ENCODE data around the gene YBEY. TPM values are rescaled to one million over a fixed set of nuclear protein-coding genes. Genes with fewer than 3 reads are reported as not detected.
A peak's percentile ranks its signal among the peaks of the same experiment; 100 is the strongest.
"Not testable (repeated sequence)": the region's sequence is repeated elsewhere in the genome, so short reads cannot be mapped to it uniquely, and the experiment has no call there.

The YBEY gene, protein sequence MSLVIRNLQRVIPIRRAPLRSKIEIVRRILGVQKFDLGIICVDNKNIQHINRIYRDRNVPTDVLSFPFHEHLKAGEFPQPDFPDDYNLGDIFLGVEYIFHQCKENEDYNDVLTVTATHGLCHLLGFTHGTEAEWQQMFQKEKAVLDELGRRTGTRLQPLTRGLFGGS
- 22.1 TPM for polyA plus RNA-seq
- long read RNA-seq, donor 1, transcript YBEY-206 (5 exons, 744 nt): major isoform, 12 of 23 reads
- long read RNA-seq, donor 1, partial matches to known transcripts: 5 of 23 reads
- long read RNA-seq, donor 1, other reads (novel, unspliced or antisense): 0 of 23 reads
- long read RNA-seq, donor 2, transcript YBEY-206 (5 exons, 744 nt): major isoform, 7 of 28 reads
- long read RNA-seq, donor 2, partial matches to known transcripts: 14 of 28 reads
- long read RNA-seq, donor 2, other reads (novel, unspliced or antisense): 0 of 28 reads
- long read RNA-seq, donor 3, transcript YBEY-206 (5 exons, 744 nt): major isoform, 17 of 35 reads
- long read RNA-seq, donor 3, partial matches to known transcripts: 11 of 35 reads
- long read RNA-seq, donor 3, other reads (novel, unspliced or antisense): 0 of 35 reads
- long read RNA-seq, donor 4, partial matches to known transcripts: 0 of 1 reads
- long read RNA-seq, donor 4, other reads (novel, unspliced or antisense): 0 of 1 reads
- long read RNA-seq, donor 5, transcript YBEY-206 (5 exons, 744 nt): major isoform, 5 of 5 reads
- long read RNA-seq, donor 5, partial matches to known transcripts: 0 of 5 reads
- long read RNA-seq, donor 5, other reads (novel, unspliced or antisense): 0 of 5 reads
- long read RNA-seq, donor 6, transcript YBEY-206 (5 exons, 744 nt): major isoform, 18 of 41 reads
- long read RNA-seq, donor 6, partial matches to known transcripts: 17 of 41 reads
- long read RNA-seq, donor 6, other reads (novel, unspliced or antisense): 0 of 41 reads
- long read RNA-seq, donor 7, transcript YBEY-206 (5 exons, 744 nt): major isoform, 6 of 7 reads
- long read RNA-seq, donor 7, partial matches to known transcripts: 0 of 7 reads
- long read RNA-seq, donor 7, other reads (novel, unspliced or antisense): 0 of 7 reads
- long read RNA-seq, donor 8, transcript YBEY-206 (5 exons, 744 nt): major isoform, 22 of 59 reads
- long read RNA-seq, donor 8, partial matches to known transcripts: 26 of 59 reads
- long read RNA-seq, donor 8, other reads (novel, unspliced or antisense): 0 of 59 reads
- long read RNA-seq, donor 9, transcript YBEY-206 (5 exons, 744 nt): major isoform, 17 of 31 reads
- long read RNA-seq, donor 9, transcript YBEY-201 (5 exons, 1,019 nt): minor isoform, 6 of 31 reads
- long read RNA-seq, donor 9, partial matches to known transcripts: 7 of 31 reads
- long read RNA-seq, donor 9, other reads (novel, unspliced or antisense): 0 of 31 reads
- long read RNA-seq, donor 10, transcript YBEY-206 (5 exons, 744 nt): major isoform, 12 of 13 reads
- long read RNA-seq, donor 10, partial matches to known transcripts: 0 of 13 reads
- long read RNA-seq, donor 10, other reads (novel, unspliced or antisense): 0 of 13 reads
- long read RNA-seq, donor 11, transcript YBEY-206 (5 exons, 744 nt): major isoform, 10 of 24 reads
- long read RNA-seq, donor 11, partial matches to known transcripts: 10 of 24 reads
- long read RNA-seq, donor 11, other reads (novel, unspliced or antisense): 0 of 24 reads

DNA sequence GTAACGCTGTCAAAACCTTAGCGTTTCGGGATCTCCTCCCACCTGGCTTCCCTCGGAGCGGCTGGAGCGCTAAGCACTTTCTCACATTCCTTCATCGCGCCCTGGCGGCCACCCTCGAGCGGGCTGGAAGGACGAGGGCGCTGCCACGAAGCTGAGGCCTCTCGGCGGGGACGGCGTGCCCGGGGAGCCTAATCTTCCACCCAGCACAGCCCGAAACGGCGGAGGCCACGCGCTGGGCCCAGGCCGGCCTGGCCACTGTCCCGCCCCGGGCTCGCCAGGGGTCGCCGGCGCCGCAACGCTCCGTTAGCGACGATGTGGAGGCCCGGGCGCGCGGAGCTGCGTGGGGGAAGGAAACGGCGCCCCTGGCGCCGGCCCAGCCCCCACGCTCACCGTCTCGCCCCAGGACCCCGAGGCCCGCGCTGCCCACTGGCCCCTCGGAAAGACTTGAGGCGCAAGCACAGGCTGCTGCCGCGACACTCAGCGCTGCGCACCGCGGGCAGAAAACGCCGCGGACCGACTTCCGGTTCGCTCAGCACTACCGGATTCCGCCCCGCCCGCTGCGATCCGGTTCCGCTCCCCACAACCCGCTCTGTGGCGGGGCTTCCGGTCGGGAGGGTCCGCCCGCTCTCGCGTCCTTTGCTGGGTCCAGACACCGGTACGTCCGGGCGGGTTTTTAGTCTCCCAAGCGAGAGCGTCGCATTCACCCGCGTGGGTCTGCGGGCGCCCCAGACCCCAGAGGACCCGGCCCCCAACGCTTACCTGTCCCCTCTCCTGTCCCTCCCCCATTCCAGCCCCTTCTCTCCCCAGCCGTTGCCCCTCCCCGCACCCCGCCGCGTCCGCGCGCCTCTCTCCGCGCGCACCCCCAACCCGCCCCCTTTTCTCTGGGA, at the start of gene YBEY:
YBEY (plus strand) TSS at position 582 of the 887 bp plus-strand sequence. CDS start 572 bp downstream, outside the sequence.
- Histone ChIP-seq H3K4me1 (ENCODE audit: control insufficient read depth, insufficient read depth, low read length) (peaks cover 16% of the 10 kb centered on the region), H3K36me3 (ENCODE audit: control insufficient read depth, insufficient read depth, low read length) (peaks cover 30% of the 10 kb centered on the region), H3K27me3 (ENCODE audit: control insufficient read depth, insufficient read depth, low read length) (no peaks in the 10 kb centered on the region), H3K27ac (ENCODE audit: low read length) (peak within 1 kb of the TSS; percentile 95), H3K9me3 (ENCODE audit: control insufficient read depth, low read depth, low read length) (no peaks in the 10 kb centered on the region), H3K4me3 (ENCODE audit: low read length) (peak within 1 kb of the TSS; percentile 72)
- DNase-seq: peak; percentile 88 to 95
- no CpG with 5 or more reads among the region's 105 CpGs for WGBS (ENCODE audit: insufficient coverage, low lambda C conversion rate)

DNA sequence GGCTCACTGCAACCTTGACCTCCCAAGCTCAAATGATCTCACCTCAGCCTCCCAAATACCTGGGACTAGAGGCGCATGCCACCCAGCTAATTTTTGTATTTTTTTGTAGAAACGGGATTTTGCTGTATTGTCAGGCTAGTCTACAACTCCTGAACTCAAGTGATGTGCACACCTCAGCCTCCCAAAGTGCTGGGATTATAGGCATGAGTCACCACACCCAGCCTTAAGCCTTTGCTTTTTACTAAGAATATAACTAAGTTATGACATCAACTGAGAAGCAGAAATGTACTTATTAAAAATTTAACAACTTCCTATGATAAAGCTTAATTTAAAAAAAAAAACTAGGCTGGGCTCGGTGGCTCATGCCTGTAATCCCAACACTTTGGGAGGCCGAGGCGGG, 48.7 kb upstream of the YBEY start:
- Histone ChIP-seq H3K27ac (ENCODE audit: low read length) (no peak overlapping the region), H3K4me1 (ENCODE audit: control insufficient read depth, insufficient read depth, low read length) (no peaks in the 10 kb centered on the region), H3K27me3 (ENCODE audit: control insufficient read depth, insufficient read depth, low read length) (no peaks in the 10 kb centered on the region), H3K9me3 (ENCODE audit: control insufficient read depth, low read depth, low read length) (no peaks in the 10 kb centered on the region), H3K36me3 (ENCODE audit: control insufficient read depth, insufficient read depth, low read length) (peaks cover 68% of the 10 kb centered on the region), H3K4me3 (ENCODE audit: low read length) (no peak overlapping the region)
- DNase-seq: no peak
- no CpG with 5 or more reads among the region's 5 CpGs for WGBS (ENCODE audit: insufficient coverage, low lambda C conversion rate)

DNA sequence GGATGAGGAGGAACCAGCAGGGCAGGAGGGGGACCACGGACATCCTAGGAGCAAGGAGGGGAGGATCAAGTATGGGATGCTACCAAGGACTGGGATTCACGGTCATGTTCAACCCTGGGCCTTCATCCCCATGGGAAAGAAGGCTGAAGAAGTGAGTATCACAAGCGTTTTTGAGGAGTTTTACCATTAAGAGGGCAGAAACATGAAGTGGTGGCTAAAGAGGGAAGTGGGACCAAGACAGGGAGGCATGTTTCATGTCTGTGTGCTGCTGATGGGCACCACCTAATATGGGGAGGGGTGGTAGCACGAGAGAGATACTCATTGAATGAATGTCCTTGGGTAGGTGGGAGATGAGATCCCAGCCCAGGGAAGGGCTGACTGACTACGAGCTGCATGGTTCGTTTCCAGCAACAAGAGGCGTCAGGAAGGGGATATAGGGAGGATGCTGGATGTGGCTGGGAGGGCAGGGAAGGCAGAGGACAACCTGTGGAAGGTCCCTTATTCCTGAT, 46.3 kb upstream of the YBEY start:
- no peaks in the 10 kb centered on the region for H3K4me1 ChIP-seq (ENCODE audit: control insufficient read depth, insufficient read depth, low read length)
- H3K4me3 ChIP-seq (ENCODE audit: low read length): no peak overlapping the region
- no peaks in the 10 kb centered on the region for H3K27me3 ChIP-seq (ENCODE audit: control insufficient read depth, insufficient read depth, low read length)
- no CpG with 5 or more reads among the region's 7 CpGs for WGBS (ENCODE audit: insufficient coverage, low lambda C conversion rate)
- no peak for DNase-seq
- H3K27ac ChIP-seq (ENCODE audit: low read length): no peak overlapping the region
- no peaks in the 10 kb centered on the region for H3K9me3 ChIP-seq (ENCODE audit: control insufficient read depth, low read depth, low read length)
- peaks cover 78% of the 10 kb centered on the region for H3K36me3 ChIP-seq (ENCODE audit: control insufficient read depth, insufficient read depth, low read length)

DNA sequence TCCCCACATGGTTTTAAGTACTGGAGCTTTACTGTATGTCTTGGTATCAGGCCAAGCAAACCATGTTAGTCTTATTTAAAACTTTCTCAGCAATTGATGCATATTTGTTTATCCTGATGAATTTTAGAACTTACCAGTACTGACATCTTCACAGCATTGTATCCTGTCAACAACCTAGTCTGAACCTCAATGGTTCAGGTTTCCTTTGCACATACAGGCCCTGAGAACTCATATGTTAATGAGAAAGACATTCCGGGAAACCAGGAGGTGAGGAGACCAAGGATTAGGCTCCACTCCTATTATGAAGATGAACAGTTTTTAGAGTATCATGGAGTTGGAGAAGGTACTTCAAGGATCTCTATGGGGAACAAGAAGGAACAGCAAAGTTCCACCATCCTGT, 44.6 kb upstream of the YBEY start:
- peaks cover 80% of the 10 kb centered on the region for H3K36me3 ChIP-seq (ENCODE audit: control insufficient read depth, insufficient read depth, low read length)
- not testable (repeated sequence) for H3K27me3 ChIP-seq (ENCODE audit: control insufficient read depth, insufficient read depth, low read length); H3K4me1 ChIP-seq (ENCODE audit: control insufficient read depth, insufficient read depth, low read length); H3K4me3 ChIP-seq (ENCODE audit: low read length); H3K27ac ChIP-seq (ENCODE audit: low read length); DNase-seq; H3K9me3 ChIP-seq (ENCODE audit: control insufficient read depth, low read depth, low read length)
- no CpG with 5 or more reads among the region's 1 CpG for WGBS (ENCODE audit: insufficient coverage, low lambda C conversion rate)

DNA sequence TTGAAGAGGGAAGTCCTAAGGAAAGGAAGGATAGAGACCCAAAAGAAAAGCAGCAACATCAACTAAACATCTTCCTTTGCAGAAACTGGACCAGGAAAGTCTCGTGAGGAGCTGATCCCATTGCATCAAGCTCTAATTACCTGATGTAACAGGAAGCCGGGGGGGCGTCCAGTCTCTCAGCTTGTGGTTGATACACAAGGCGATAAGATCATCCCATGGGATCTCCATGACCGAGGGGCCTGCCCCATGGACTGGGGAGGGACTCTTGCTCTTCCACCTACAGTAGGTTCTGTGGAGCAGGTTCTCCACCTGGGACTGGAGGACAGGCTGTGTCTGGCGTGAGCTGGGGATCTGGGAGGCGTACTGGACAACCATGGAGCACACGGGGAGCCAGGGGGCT, 42.8 kb upstream of the YBEY start:
- WGBS (ENCODE audit: insufficient coverage, low lambda C conversion rate): no CpG with 5 or more reads among the region's 8 CpGs
- H3K27me3 ChIP-seq (ENCODE audit: control insufficient read depth, insufficient read depth, low read length): no peaks in the 10 kb centered on the region
- H3K4me3 ChIP-seq (ENCODE audit: low read length): no peak overlapping the region
- DNase-seq: no peak
- peaks cover 91% of the 10 kb centered on the region for H3K36me3 ChIP-seq (ENCODE audit: control insufficient read depth, insufficient read depth, low read length)
- no peaks in the 10 kb centered on the region for H3K4me1 ChIP-seq (ENCODE audit: control insufficient read depth, insufficient read depth, low read length)
- no peak overlapping the region for H3K27ac ChIP-seq (ENCODE audit: low read length)
- no peaks in the 10 kb centered on the region for H3K9me3 ChIP-seq (ENCODE audit: control insufficient read depth, low read depth, low read length)

DNA sequence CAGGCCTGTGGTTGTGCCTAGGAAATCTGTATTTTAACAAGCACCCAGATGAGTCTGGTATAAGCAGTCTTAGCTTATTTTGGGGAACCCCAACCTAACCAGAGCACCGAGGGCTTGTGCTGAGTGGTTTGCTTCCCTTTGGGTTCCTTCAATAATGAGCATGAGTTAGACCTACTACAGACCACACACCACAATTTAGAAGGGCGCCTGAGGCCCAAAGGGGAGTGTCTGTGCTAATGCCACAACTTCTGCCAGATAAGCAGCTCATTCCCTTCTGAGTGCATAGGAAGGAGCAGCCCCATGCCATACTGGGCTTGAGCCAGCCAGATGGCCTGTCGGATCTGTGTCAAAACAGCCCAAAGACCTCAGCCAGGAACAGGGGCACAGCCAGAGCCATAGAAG, 42.2 kb upstream of the YBEY start:
- H3K4me3 ChIP-seq (ENCODE audit: low read length): no peak overlapping the region
- H3K27me3 ChIP-seq (ENCODE audit: control insufficient read depth, insufficient read depth, low read length): no peaks in the 10 kb centered on the region
- H3K36me3 ChIP-seq (ENCODE audit: control insufficient read depth, insufficient read depth, low read length): peaks cover 90% of the 10 kb centered on the region
- DNase-seq: no peak
- H3K9me3 ChIP-seq (ENCODE audit: control insufficient read depth, low read depth, low read length): no peaks in the 10 kb centered on the region
- H3K27ac ChIP-seq (ENCODE audit: low read length): no peak overlapping the region
- WGBS (ENCODE audit: insufficient coverage, low lambda C conversion rate): no CpG with 5 or more reads among the region's 3 CpGs
- no peaks in the 10 kb centered on the region for H3K4me1 ChIP-seq (ENCODE audit: control insufficient read depth, insufficient read depth, low read length)

DNA sequence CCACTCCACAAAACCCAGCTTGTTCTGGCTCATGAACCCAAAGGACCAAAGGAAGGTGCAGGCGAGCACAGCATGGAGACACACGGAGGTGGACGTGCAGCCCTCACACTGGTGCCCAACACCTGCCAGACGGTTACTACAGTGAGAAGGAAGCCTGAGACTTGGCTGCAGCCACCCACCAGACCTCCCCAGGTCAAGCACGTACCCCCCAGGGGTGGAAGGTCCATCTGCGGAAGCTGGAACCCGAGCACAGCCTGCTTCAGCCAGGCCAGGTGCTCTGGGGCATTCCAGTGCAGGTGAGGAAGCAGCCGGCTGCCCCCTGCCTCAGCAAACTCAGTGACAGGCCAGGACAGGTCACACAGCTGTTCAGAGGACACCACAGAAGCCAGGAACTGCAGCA, 41.5 kb upstream of the YBEY start:
- Histone ChIP-seq H3K36me3 (ENCODE audit: control insufficient read depth, insufficient read depth, low read length) (peaks cover 89% of the 10 kb centered on the region), H3K27me3 (ENCODE audit: control insufficient read depth, insufficient read depth, low read length) (no peaks in the 10 kb centered on the region), H3K9me3 (ENCODE audit: control insufficient read depth, low read depth, low read length) (no peaks in the 10 kb centered on the region), H3K27ac (ENCODE audit: low read length) (no peak overlapping the region), H3K4me1 (ENCODE audit: control insufficient read depth, insufficient read depth, low read length) (no peaks in the 10 kb centered on the region), H3K4me3 (ENCODE audit: low read length) (no peak overlapping the region)
- DNase-seq: no peak
- no CpG with 5 or more reads among the region's 8 CpGs for WGBS (ENCODE audit: insufficient coverage, low lambda C conversion rate)

DNA sequence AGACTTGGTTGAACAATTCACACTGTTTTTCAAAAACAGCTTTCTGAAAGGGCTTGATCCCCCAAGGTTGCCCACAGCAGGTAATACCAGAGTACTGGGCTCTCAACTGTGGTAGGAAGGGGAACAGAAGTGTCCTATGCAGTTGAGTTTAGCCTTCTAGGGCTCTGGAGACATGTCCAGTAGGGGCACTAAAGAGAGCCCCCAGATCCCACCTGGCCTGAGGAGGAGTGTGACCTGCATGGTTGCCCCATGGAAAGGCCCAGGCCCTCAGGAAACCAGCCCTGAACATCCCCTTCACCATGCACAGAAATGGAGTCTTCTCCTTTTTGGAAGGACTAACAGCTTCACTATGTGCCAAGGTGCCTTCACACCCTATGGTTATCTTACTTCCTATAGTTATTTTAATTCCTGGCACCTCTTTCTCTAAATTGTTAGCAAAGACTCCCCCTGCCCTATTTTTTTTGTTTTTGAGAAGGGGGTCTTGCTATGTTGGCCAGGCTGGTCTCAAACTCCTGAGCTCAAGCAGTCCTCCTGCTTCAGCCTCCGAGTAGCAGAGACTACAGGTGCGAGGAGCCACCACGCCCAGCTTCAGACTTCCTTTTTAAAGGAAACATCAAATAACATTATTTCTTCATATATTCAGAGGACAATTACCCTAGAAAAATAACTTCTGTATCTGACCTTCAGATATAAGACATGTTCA, 40.8 kb upstream of the YBEY start:
- no peak overlapping the region for H3K4me3 ChIP-seq (ENCODE audit: low read length)
- no CpG with 5 or more reads among the region's 3 CpGs for WGBS (ENCODE audit: insufficient coverage, low lambda C conversion rate)
- DNase-seq: no peak
- no peaks in the 10 kb centered on the region for H3K4me1 ChIP-seq (ENCODE audit: control insufficient read depth, insufficient read depth, low read length)
- H3K27ac ChIP-seq (ENCODE audit: low read length): no peak overlapping the region
- no peaks in the 10 kb centered on the region for H3K9me3 ChIP-seq (ENCODE audit: control insufficient read depth, low read depth, low read length)
- H3K36me3 ChIP-seq (ENCODE audit: control insufficient read depth, insufficient read depth, low read length): peaks cover 87% of the 10 kb centered on the region
- H3K27me3 ChIP-seq (ENCODE audit: control insufficient read depth, insufficient read depth, low read length): no peaks in the 10 kb centered on the region
